OCI-LY7 (cell line): ENCODE results near the gene C16orf89.

ENCODE experiments used
- EZH2phosphoT487 ChIP-seq: fragments of 200-600 bp; sonication (generic); IDR thresholded peaks from 2 replicates; pipeline ENCODE4 v1.6.1; 2018; ENCODE audit warnings: low read depth, borderline replicate concordance, mild to moderate bottlenecking, mixed run types, antibody characterized with exemption, low read length, moderate library complexity, mixed read lengths
- TF ChIP-seq, protein P1 (sequence below): fragments of 200-600 bp; sonication (generic); conservative IDR thresholded peaks from 2 replicates; pipeline ENCODE4 v1.5.1; 2014; ENCODE audit warnings: mild to moderate bottlenecking, antibody characterized with exemption, low read length, moderate library complexity, mixed read lengths

GRCh38 chr16:5015887-5016286 lies 49.9 kb downstream of the C16orf89 start:
- TF ChIP-seq, protein P1, sequence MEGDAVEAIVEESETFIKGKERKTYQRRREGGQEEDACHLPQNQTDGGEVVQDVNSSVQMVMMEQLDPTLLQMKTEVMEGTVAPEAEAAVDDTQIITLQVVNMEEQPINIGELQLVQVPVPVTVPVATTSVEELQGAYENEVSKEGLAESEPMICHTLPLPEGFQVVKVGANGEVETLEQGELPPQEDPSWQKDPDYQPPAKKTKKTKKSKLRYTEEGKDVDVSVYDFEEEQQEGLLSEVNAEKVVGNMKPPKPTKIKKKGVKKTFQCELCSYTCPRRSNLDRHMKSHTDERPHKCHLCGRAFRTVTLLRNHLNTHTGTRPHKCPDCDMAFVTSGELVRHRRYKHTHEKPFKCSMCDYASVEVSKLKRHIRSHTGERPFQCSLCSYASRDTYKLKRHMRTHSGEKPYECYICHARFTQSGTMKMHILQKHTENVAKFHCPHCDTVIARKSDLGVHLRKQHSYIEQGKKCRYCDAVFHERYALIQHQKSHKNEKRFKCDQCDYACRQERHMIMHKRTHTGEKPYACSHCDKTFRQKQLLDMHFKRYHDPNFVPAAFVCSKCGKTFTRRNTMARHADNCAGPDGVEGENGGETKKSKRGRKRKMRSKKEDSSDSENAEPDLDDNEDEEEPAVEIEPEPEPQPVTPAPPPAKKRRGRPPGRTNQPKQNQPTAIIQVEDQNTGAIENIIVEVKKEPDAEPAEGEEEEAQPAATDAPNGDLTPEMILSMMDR = no peak
- no peak for TF ChIP-seq EZH2phosphoT487
